GM19023 (cell line): ENCODE measurements around the gene MYO1A.
A peak's percentile ranks its signal among the peaks of the same experiment; 100 is the strongest.
"Not testable (repeated sequence)": the region's sequence is repeated elsewhere in the genome, so short reads cannot be mapped to it uniquely, and the experiment has no call there.

Experiments
- ATAC-seq: cut with Tn5 transposase; IDR thresholded peaks from one replicate; pipeline ENCODE4 v1.9.1; 2021; ENCODE audit warnings: mild to moderate bottlenecking, moderate library complexity; ENCODE audit not compliant: unreplicated experiment

Gene MYO1A

DNA sequence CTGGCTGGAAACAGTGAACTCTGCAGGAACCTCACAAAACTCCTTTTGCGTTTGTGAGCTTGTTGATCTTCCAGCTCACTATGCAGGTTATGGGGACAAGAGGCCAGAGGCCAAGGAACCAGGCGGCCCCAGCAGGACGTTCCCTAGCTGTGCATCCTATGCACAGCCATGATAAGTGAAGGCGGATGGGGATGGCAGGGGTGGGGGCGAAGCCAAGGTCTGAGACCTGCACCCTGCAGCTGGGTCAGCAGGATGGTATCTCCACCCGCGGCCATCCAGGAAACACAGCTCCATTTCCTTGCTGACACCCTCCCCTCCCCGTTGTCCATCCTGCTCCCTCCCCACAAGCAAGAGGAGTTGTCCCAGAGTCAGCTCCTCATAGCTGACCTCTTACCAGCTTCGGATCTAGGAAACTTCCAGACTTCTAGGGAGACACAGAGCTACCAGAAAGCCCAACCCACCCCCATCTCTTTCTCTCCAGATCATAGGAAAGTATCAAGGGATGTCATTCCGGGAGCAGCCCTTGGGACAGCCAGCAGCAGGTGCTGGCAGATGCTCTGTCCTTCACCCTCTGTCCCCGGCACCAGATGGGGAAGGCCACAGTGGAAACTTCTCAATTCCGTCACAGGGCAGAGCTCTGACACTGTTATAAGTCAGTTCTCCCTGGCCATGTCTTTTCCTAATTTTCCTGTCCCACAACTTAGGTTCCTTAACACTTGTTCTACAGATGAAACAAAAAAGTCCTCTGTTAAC is 53.0 kb downstream of the MYO1A start:
- ATAC-seq: no peak

DNA sequence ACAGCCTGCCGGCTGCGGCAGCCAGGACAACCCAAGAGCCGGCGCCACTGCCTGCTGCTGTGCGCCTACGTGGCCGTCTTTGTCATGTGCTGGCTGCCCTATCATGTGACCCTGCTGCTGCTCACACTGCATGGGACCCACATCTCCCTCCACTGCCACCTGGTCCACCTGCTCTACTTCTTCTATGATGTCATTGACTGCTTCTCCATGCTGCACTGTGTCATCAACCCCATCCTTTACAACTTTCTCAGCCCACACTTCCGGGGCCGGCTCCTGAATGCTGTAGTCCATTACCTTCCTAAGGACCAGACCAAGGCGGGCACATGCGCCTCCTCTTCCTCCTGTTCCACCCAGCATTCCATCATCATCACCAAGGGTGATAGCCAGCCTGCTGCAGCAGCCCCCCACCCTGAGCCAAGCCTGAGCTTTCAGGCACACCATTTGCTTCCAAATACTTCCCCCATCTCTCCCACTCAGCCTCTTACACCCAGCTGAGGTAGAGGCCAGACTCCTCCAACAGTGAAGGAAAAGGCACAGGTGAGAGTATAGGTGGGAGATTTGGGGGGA is 53.9 kb downstream of the MYO1A start:
- ATAC-seq: no peak

DNA sequence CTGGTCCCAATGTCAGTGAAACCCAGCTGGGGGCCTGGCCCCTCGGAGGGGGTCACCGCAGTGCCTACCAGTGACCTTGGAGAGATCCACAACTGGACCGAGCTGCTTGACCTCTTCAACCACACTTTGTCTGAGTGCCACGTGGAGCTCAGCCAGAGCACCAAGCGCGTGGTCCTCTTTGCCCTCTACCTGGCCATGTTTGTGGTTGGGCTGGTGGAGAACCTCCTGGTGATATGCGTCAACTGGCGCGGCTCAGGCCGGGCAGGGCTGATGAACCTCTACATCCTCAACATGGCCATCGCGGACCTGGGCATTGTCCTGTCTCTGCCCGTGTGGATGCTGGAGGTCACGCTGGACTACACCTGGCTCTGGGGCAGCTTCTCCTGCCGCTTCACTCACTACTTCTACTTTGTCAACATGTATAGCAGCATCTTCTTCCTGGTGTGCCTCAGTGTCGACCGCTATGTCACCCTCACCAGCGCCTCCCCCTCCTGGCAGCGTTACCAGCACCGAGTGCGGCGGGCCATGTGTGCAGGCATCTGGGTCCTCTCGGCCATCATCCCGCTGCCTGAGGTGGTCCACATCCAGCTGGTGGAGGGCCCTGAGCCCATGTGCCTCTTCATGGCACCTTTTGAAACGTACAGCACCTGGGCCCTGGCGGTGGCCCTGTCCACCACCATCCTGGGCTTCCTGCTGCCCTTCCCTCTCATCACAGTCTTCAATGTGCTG is 54.6 kb downstream of the MYO1A start:
- no peak for ATAC-seq

DNA sequence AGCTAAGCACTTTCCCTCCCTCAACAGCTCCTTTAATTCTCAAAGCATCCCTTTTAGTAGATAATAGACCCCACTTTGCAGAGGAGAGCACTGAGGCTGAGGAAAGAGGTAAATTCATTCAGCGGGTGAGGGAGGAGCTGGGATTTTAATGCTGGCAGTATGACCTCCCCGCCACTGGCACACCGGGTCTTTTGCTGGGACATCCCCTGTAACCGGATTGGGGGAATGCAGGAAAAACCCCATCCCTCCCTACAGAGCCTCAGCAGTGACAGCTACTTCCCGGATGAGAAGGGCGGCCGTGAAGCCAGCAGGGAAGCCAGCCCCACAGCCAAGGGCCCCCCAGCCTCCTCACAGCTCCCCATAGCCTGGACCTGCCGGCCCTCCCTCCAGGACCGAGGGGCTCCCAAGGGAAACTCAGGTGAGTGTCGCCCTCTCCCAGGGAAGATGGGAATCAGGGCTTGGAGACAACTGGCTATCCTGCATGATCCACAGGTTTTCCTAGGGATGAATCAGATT is 55.6 kb downstream of the MYO1A start:
- no peak for ATAC-seq

DNA sequence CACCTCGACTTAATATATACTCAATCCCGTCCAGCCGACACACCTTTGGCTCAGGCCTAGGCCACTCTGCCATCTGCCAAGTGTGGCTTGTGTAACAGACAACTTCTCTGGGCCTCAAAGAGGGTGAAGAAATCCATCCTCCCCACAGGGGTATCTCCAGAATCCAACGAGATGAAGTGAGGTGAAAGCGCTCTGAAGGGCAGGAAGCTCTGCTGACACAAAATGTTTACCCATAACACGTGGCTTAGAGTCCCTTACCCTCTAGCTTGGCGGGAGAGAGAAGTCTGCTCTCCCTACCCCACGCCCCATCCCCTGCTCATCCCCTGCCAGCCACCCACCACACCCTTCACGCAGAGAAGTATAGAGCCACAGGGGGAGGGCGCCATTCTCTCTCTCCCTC is 56.6 kb downstream of the MYO1A start:
- no peak for ATAC-seq

DNA sequence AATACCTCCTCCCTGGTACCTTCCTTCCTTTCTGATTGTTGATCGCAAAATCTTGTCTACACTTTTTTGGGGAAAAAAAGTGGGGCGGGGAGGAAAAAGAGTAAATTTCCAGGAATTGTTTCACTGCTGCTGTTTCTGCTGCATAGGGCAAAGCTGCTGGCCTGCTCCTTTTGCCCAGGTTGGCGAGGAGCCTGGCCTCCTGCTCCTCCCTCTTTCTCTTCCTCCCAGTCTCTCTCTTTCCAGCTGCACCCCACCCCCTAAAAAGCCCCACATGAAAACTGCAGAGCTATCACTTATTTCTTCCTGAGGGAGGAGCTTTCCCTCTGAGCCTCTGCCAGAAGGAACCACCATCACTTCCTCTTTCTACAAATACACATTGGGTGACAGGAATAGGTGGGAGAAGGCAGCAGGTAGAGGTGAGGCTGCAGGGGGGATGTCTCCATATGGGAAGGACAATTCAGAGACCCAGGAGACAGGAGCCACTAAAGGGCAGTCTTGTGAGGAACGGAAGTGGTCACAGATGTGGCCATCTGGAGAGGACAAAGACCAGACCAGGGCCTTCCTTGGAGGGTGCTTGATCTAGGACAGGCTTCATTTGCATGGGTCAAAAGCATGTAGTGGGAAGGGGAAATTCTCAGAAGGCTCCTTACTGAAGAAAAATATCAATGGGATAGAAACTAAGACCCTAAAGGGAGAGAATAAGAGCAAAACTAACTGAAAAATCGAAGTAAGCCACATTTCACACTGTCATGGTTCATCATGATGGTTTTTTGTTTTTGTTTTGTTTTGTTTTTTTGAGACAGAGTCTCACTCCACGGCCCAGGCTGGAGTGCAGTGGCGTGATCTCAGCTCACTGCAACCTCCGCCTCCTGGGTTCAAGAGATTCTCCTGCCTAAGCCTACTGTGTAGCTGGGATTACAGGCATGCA is 58.3 kb downstream of the MYO1A start:
- no peak for ATAC-seq

DNA sequence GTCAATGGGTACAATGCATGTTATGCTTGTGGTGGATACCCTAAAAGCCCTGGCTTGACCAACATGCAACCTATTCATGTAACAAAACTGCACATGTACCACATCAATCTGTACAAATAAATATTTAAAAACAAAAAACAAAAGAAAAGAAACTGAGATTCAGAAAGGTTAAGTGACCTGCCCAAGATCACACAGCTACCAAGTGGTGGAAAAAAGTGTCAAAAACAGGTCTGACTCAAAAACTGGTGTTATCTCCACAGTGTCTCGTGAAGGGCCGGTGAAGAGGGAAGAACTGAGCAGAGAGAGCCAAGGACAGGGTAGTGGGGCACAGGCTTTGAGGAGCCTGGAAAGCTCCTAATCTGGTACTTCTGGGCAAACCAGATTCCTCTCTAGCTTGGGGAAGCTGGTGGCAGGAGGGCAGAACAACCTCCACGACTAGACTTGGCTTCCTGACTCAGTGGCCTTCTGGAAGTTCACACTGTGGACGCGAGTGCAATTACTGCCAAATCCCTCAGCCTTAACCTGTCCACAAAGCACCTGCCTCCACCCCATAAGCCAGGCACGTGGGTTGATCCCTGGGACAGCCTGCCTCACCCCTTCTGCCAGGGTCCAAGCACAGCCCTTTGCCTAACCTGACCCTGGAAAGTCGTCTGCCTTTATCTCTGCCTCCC is 59.1 kb downstream of the MYO1A start:
- no peak for ATAC-seq

DNA sequence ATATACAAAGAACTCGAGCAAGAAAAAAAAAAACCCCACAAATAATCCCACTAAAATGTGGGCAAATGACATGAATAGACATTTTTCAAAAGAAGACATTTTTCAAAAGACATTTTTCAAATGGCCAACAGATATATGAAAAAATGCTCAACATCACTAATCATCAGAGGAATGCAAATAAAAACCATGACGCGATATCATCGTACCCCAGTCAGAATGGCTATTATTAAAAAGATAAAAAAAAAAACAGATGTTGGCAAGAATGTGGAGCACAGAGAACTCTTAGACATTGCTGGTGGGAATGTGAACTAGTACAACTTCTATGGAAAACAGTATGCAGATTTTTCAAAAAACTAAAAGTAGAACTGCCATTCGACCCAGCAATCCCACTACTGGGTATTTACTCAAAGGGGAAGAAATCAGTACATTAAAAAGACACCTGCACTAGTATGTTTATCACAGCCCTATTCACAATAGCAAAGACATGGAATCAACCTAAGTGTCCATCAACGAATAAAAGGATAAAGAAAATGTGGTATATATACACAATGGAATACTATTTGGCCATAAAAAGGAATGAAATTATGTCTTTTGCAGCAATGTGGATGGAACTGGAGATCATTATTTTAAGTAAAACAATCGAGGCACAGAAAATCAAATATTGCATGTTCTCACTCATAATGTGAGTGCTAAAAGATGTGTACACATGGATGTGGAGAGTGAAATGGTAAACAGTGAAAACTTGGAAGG is 59.9 kb downstream of the MYO1A start:
- ATAC-seq: no peak

DNA sequence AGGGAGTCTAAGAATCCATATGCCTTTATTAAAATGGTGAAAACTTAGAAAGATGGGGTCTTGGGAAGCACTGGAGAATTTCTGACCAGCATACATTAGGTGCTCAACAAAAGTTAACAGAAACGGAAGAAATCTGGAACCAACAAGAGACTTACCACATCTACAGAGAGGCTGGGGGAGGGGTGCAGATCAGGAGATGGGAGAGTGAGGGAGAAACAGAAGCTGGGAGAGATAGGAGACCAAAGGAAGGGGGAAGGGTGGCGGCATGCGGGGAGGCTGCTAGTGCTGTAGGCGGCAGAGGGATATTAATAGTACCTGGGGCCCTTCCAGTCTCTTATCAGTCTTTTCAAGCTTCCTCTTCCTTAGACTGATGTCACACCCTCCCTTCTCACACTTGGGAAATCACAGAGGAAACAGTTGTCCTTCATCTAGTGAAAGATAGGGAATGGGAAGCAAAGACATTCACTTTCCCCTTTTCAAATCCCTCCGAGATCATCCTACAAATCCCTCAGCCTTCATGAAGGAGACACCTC is 61.7 kb downstream of the MYO1A start:
- no peak for ATAC-seq

DNA sequence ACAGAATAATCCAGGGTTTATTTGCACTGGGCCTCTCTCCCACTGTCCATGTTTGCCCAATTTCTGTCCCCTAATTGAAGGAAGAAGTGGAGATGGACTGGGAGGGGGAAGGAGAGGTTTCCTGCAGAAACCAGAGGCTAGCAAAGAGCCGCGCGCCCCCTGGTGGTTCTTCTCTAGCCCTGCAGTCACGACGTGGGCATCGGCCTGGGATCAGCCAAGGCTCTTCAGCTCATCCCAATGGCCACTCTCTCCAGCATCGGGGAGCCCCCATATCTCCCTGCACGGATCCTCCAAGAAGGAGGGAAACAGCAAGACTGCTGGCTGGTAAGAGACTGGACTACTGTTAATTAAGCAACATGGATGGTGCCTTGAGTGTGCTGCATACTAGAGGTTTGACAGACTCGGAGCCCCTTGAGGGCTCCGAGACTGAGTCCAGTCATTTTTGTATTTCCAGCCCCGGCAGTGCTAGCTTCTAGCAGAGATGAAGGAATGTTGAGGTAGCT is 62.3 kb downstream of the MYO1A start:
- peak; percentile 73 for ATAC-seq

DNA sequence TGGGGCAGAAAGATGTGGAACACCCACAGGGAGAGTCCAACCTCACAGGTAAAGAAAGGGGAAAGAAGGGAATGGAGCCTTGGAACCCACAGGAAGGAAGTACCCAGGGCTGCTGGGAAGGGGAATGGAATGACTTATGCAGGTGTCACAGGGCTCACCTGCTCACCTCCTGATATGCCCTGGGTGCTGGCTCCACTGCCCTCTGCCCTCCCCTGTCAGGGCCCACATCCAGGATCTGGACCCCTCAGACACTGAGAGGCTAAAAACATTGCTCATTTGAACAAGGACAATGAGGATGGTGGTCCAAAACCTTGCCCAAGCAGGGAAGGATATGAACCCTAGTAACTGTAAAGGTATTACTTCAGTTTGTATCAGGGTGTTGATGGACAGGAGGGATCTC is 62.9 kb downstream of the MYO1A start:
- no peak for ATAC-seq

DNA sequence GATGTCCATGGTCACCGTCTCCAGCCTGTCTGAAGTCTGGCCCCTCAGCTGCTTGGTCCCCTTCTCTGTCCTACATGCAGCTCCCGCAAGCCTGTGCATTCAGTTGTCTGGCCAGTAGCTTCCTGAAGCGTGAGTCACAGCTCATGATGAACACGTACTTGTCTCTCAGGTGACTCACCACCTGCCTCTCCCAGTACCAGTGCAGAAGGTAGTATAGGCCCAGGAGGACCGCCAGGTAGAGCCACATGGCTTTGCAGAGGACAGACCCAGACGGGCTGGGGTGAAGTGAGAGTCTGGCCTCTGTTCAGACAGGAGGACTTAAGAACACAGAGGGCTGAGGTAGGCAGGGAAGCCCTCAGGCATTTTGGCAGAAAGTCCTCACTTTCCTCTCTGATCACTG is 64.2 kb downstream of the MYO1A start:
- not testable (repeated sequence) for ATAC-seq

DNA sequence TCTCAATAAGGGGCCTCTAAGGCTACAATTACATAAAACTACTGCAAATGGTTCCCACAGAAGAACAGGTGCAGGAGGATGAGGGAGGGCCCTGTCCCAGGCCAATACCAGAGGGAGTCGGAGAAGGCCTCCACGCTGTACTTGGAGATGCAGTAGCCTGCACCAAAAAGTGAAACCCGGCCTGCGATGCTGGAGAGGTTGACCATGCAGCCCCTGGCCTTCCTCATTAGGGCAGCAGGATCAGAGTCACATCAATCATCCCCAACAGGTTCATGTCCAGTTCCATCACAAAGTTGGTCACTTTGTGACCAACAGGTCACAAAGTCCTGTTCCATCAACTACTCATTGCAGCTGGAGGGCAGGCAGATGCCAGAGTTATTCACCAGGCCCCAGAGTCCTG is 66.5 kb downstream of the MYO1A start:
- ATAC-seq: no peak

DNA sequence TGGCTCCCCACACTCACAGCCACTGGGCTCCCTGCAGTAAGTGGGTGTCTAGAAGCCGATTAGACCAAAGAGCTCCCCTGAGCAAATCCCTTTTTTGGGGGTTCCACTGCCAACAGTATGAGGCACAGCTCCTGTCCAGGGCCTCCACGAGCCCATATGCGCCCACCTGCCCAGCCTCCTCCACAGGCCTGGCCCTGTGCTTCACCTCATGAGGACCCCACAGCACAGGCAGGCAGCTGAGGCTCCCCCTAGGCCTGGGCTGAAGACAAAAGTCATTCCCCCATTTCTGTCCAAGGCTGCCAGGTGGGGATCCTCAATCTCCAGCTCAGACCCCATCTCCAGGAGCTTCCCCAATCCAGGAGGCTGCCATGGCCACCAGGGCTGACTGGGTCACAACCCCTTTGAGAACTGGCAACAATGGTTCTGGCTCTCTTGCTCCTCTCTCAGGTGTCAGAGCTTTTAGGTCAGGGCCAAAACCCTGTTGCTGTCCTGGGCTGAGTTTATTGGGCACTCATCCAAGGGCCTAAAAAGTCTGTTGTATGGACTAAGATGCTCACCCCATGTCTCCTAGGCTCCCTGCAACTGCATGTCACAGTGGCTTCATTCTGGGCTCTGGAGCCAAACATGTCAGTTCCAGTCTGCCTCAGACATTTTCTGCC is 67.2 kb downstream of the MYO1A start:
- ATAC-seq: not testable (repeated sequence)

DNA sequence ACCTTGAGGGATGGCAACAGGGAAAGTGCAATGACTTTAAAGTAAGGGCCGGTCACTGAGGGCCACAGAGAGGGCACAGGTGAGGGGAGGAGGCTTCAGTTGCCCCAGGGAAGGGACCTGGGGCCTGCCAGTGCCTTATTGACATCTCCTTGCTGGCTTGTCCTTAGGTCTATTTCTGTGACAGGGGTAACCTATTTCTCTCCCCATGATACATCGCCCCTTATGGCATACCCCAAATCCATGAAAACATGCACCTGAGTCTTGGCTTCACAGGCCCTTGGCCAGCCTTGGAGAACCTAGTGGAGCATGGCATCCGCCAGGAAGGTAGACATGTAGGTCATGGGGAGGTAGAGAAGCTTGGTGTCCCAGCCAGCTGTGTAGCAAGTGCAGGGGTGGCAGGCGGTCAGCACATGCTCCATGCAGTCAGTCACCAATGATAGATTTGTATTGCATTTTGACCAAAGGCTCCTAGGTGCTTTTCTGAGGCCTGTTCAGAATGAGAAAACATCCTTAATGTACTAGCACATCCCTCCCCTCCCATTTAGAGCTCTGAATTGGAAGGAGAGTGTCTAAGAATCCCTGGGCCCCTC is 68.9 kb downstream of the MYO1A start:
- ATAC-seq: no peak

DNA sequence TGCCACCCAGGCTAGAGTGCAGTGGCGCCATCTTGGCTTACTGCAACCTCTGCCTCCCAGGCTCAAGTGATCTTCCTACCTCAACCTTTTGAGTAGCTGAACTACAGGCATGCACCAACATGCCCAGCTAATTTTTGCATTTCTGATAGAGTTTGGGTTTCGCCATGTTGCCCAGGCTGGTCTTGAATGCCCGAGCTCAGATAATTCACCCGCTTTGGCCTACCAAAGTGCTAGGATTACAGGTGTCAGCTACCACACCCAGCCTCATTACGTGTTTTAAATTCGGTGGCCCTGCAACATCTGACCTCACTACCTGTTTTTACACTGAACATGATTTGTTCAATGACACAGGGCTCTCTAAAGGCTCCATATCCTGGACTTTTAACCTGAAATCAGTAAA is 69.7 kb downstream of the MYO1A start:
- ATAC-seq: no peak

DNA sequence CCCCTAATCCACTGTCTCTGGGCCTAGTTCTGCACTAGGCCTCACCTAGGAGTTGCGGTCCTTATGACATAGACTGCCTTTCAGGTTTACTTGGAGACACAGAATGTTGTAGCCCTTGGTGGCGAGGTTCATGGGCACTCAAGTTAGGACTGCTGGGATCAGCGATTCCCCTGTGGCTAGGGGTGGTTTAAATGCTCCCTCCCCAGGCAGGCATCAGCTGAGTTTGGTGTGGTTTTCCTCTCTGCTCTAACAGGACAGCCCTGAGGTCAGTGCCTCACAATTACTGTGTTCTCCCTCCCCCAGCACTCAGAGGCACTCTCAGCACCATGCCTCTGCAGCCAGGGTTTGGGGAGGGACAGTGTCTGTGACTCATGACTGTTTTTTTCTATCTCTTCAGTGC is 70.3 kb downstream of the MYO1A start:
- no peak for ATAC-seq
